ENCODE measurements around the gene RPS19.

RPS19 gene

GRCh38 chr19:41879670-41880328, 19.7 kb downstream of the RPS19 start:
- no peak for DNase-seq

DNA sequence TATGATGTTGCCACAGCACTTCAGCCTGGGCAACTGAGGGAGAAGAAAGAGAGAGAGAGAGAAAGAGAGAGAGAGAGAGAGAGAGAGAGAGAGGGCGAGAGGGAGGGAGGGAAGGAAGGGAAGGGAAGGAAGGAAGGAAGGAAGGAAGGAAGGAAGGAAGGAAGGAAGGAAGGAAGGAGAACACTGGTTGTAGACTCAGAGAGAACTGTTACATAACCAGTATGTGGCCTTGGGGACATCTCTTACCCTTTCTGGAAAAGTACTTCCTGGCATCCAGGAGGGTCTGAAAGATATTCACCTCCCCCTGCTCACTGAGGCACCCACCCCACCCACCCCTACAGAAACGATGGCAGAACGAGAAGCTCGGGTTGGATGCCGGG, 20.3 kb downstream of the RPS19 start:
- DNase-seq = no peak

- peak; percentile 27 for DNase-seq
Measured at GRCh38 chr19:41882568-41883462, 22.8 kb downstream of the RPS19 start, which contains the start of gene ARHGEF1. TSS of gene ARHGEF1 (plus strand) at chr19:41883184. CDS start at chr19:41888083, 4,899 bp downstream.

GRCh38 chr19:41883463-41883820, 23.4 kb downstream of the RPS19 start:
- DNase-seq = no peak

GRCh38 chr19:41883821-41884733, 24.0 kb downstream of the RPS19 start:
- peak; percentile 70 for DNase-seq

DNA sequence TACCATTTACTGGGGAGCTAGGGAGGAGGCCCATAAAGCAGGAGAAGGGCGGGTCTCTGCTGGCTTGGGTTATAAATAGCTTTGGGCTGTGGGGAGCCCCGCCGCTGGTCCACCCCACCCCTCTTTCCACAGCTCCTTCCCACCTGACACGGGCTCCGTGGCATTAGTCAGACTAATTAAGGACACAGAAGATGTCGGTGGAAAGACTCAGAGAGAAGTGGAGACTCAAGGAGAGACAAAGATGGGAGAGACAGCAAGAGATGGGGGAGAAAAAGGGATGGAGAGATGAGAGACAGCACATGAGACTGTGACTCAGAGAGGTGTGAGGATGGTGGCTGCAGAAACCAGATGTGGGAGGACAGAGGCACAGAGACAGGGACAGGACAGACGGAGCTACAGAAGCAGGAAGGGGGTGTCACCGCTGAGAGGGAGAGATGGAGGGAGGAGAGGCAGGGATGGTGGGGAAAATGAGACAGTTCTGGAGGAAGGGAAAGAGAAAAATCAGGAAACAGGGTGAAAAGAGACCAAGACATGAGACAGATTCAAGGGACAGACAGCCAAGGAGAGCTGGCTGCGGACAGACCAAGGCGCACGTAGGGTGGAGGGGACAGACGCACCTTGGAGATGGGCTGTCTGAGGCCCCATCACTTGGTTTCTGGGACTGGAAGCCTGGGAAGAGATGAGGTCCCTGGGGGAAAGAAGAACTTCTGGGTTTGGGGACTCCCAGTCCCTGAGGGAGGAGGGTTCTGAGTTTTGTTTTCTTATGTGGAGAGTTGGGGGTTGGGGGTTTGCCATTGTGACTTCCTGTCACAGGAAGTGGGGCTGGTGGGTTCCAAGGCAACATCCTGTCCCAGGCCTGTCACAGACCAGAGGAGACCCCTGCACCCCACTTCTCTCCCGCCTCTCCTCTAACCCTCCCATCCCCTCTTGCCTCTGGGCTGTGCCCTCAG, 27.0 kb downstream of the RPS19 start:
- DNase-seq = peak; percentile 57

DNA sequence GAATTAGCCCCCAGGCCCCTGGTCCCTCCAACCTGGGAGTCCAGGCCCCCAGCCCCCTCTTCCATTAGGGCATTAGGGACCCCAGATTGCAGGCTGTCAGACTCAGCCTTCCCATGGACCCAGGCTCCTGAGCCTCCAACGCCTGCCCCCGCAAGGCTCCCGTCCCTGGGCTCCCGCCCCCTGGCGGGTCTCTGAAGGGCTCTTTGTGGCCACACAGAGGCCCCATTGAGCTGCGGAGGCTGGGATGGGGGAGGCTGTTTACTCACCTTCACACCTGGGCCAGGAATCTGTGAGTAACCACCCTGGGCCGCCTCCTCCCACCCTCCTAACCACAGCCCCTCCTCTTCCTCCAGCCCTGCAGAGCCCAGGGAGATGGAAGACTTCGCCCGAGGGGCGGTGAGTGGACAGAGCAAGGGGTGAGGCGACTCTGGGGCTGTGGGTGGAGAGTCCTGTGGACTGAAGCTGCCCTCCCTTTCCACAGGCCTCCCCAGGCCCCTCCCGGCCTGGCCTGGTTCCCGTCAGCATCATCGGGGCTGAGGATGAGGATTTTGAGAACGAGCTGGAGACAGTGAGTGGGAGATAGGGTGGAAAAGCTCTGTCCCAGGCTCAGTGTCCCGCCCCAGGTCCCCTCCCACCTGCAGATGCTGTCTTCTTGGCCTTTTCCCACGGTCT, 27.8 kb downstream of the RPS19 start:
- DNase-seq = peak; percentile 62

DNA sequence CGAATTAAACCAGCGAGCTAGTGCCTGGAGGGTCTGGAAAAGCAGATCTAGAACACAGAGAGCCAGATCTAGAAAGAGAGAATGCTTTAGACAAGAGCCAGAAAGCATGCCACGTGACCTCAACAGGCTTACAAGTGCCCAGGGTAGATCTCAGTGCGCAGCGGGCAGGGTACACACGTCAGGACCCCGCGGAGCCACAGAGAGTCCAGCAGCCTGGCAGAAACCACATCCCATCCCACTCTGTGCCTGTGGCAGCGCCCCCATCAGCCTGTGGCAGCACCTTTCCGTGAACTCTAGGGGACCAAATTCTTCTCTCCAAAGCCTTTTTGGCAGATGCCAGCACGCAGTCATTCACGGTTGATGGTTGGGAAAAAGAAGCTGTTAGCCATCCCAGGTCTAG, 28.9 kb downstream of the RPS19 start:
- DNase-seq = peak; percentile 15

DNA sequence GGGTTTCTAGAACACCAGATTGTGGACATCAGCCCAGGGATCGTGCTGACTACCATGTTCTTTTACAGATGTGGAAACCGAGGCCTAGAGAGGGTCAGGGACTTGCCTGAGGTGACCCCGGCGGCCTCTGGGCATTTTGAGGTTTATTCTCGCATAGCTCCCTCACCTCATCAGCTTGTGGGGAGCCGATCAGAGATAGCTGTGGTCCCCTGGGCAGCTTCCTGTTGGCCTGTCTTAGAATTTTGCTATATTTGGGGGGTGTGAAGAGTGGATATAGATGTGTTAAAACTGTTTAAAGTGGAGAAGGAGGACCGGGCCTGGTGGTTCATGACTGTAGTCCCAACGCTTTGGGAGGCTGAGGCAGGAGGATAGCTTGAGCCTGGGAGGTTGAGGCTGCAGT, 29.8 kb downstream of the RPS19 start:
- no peak for DNase-seq

DNA sequence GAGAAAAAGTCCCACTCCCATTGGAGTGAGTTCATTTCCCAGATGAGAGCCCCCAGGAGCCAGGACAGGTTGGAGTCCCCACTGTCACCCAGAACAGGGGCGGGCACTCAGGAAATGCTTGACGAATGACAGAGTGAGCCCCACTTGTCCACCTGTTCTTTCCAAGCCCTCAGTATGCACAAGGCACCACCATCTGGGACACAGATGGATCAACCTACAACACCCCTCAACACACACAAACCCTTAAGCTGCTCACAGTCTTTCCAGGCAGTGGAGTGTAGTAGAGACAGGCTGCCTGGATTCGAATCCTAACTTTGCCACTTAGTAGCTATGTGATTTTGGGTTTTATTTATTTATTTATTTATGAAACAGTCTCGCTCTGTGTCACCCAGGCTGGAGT, 30.9 kb downstream of the RPS19 start:
- no peak for DNase-seq

DNA sequence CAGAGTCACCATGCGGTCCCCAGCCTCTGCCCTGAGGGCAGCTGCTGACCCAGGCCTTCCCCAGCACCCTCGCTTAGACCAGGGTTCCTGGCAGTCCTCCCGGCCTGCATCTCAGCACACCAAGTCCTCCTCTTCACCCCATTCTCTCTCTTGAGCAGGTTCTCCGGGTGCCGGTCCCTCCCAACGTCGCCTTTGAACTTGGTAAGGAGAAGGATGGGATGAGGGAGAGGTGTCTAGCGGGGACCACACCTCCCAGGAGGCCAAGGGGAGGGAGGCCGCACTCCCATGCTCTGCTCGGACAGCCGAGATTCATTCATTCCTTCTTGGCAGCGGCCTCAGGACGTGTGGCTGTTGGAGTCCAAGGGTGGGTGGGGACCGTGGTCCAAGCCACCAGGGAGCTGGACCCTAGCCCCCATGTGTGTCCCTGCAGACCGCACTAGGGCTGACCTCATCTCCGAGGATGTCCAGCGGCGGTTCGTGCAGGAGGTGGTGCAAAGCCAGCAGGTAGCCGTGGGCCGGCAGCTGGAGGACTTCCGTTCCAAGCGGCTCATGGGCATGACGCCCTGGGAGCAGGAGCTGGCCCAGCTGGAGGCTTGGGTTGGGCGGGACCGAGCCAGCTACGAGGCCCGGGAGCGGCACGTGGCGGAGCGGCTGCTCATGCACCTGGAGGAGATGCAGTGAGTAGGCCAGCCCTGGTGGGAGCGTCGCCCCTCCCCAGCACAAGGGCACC, 32.3 kb downstream of the RPS19 start:
- no peak for DNase-seq

DNA sequence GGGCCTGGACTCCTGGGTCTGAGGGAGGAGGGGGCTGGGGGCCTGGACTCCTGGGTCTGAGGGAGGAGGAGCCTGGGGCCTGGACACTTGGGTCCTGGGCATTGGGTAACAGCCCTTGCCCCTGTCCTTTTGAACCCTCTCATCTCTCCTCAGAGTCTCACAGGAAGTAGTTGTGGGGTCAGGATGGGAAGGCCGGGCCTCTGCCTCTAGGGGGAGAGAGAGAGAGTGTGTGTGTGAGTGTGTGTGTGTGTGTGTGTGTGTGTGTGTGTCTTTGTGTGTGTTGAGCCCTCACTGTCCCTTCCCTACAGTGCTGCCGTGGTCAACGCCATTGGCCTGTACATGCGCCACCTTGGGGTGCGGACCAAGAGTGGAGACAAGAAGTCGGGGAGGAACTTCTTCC, 33.8 kb downstream of the RPS19 start:
- DNase-seq = no peak

DNA sequence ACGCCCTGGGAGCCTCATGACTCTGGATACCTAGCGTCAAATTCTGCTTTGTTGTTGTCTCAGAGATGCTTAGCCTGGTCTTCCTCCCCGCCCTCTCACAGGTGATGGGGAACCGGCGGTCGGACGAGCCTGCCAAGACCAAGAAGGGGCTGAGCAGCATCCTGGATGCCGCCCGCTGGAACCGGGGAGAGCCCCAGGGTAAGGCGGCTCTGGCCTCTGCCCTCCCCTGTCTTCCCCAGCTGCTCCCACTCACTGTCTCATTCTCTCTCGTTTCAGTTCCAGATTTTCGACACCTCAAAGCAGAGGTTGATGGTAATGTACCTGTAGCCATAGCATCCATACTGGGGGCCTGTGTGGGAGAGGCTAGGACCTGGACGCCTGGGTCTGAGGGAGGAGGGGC, 34.3 kb downstream of the RPS19 start:
- no peak for DNase-seq

- DNase-seq = no peak
Measured at GRCh38 chr19:41895745-41896580, 35.9 kb downstream of the RPS19 start.

DNA sequence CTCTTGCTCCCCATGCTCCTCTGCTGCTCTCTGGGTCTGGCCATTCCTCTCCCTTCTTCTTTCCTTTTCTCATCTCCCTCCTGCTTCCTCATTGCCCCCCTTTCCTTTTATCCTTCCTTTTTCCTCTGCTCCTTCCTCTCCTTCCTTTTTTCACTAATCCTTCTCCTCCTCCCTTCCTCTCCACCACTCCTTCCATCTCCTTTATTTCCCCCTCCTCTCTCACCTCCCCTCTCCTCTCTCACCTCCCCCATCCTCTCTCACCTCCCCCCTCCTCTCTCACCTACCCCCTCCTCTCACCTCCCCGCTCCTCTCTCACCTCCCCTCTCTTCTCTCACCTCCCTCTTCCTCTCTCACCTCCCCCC, 36.5 kb downstream of the RPS19 start:
- no peak for DNase-seq

- no peak for DNase-seq
Measured at GRCh38 chr19:41897181-41897580, 37.1 kb downstream of the RPS19 start.

GRCh38 chr19:41897820-41898219, 37.8 kb downstream of the RPS19 start:
- no peak for DNase-seq

DNA sequence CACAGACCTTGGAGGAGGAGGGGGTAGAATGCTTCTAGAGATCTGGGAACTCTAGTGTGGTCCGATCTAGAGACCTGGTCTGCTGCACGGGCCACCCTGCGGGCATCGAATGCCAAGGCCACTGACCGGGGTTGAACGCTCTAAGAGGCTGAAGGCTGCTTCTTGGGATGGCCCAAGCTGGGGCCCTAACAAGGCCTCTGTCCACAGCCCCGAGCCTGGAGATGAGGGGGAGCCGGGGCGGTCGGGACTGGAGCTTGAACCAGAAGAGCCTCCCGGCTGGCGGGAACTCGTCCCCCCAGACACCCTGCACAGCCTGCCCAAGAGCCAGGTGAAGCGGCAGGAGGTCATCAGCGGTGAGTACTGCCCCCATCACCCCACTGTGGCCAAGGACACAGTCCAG, 38.2 kb downstream of the RPS19 start:
- no peak for DNase-seq

DNA sequence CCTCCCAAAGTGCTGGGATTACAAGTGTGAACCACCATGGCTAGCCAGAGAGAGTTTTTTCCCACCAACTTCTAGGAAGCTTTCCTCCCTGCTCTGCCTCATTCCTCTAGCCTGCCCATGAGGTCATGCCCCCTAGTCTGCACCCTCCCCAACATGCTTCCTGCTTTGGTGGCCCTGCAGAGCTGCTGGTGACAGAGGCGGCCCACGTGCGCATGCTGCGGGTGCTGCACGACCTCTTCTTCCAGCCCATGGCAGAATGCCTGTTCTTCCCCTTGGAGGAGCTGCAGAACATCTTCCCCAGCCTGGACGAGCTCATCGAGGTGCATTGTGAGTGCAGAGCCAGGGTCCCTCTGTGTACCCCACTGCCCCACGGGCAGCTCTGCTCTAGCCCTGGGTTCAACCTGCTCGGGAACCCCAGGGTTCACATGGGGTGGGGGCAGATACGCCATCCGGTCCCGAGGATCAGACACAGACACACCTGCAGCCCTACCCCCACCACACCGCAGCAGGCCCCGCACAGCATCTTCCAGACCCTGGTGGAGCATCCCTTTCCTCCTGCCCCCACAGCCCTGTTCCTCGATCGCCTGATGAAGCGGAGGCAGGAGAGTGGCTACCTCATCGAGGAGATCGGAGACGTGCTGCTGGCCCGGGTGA, 41.8 kb downstream of the RPS19 start:
- DNase-seq = no peak

All from effector CD8-positive, alpha-beta T cell (primary cell).